Neural crest cell (in vitro differentiated cells): Measurements from ENCODE around the gene GLRX5. TPM values are rescaled to one million over a fixed set of nuclear protein-coding genes. Genes with fewer than 3 reads are reported as not detected.

Experiments
- DNase-seq: peaks from one replicate; pipeline ENCODE4 v3.0.0; 2021; ENCODE audit warnings: low read depth, mixed read lengths, low spot score
- H3K27ac Mint-ChIP-seq: one replicate; pipeline ENCODE4 v1.8.0; 2021; ENCODE audit warnings: mild to moderate bottlenecking, mixed read lengths; ENCODE audit not compliant: unreplicated experiment
- H3K27me3 Mint-ChIP-seq: 2 replicates; pipeline ENCODE4 v1.8.0; 2021; ENCODE audit warnings: low read depth, mild to moderate bottlenecking, mixed read lengths
- H3K36me3 Mint-ChIP-seq: 2 replicates; pipeline ENCODE4 v1.8.0; 2021; ENCODE audit warnings: low read depth, mild to moderate bottlenecking, mixed read lengths
- H3K4me1 Mint-ChIP-seq: 2 replicates; pipeline ENCODE4 v1.8.0; 2021; ENCODE audit warnings: mixed read lengths
- H3K4me3 Mint-ChIP-seq: one replicate; pipeline ENCODE4 v1.8.0; 2021; ENCODE audit warnings: mild to moderate bottlenecking, mixed read lengths
- H3K9me3 Mint-ChIP-seq: 2 replicates; pipeline ENCODE4 v1.8.0; 2021; ENCODE audit warnings: mixed read lengths
- total RNA-seq: library from RNA; stranded (reverse); gene quantifications from 2 replicates; pipeline ENCODE4 v1.2.1, GENCODE V29; 2021
- TF ChIP-seq, protein P1 (sequence below): fragments of 200-600 bp; sonication (generic); conservative IDR thresholded peaks from 2 replicates; pipeline ENCODE4 v1.5.0; 2021; ENCODE audit warnings: antibody characterized with exemption, mild to moderate bottlenecking

GLRX5 gene
- total RNA-seq, 1 donor from 2014 or later = 69.3 TPM

DNA sequence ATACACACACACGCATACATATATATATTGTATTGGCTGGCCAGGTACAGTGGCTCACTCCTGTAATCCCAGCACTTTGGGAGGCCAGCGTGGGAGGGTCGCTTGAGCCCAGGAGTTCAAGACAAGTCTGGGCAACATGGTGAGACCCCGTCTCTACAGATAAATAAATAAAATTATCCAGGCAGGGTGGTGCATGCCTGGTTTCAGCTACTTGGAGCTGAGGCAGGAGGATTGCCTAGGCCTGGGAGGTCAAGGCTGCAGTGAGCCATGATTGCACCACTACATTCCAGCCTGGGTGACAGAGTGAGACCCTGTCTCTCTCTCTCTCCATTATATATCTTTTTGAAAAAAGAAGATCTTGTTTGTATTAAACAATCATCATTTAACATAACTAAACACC, 13.8 kb upstream of the GLRX5 start:
- H3K36me3 Mint-ChIP-seq = no peaks in the 10 kb centered on the region
- H3K9me3 Mint-ChIP-seq = no peaks in the 10 kb centered on the region
- H3K4me3 Mint-ChIP-seq = no peak overlapping the region
- peaks cover 4% of the 10 kb centered on the region for H3K4me1 Mint-ChIP-seq
- H3K27me3 Mint-ChIP-seq = peaks cover 35% of the 10 kb centered on the region
- no peak for DNase-seq
- H3K27ac Mint-ChIP-seq = no peak overlapping the region
- TF ChIP-seq, protein P1, sequence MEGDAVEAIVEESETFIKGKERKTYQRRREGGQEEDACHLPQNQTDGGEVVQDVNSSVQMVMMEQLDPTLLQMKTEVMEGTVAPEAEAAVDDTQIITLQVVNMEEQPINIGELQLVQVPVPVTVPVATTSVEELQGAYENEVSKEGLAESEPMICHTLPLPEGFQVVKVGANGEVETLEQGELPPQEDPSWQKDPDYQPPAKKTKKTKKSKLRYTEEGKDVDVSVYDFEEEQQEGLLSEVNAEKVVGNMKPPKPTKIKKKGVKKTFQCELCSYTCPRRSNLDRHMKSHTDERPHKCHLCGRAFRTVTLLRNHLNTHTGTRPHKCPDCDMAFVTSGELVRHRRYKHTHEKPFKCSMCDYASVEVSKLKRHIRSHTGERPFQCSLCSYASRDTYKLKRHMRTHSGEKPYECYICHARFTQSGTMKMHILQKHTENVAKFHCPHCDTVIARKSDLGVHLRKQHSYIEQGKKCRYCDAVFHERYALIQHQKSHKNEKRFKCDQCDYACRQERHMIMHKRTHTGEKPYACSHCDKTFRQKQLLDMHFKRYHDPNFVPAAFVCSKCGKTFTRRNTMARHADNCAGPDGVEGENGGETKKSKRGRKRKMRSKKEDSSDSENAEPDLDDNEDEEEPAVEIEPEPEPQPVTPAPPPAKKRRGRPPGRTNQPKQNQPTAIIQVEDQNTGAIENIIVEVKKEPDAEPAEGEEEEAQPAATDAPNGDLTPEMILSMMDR = no peak

GRCh38 chr14:95522116-95522515, 12.7 kb upstream of the GLRX5 start:
- Mint-ChIP-seq H3K27ac (no peak overlapping the region), H3K4me1 (peaks cover 4% of the 10 kb centered on the region), H3K4me3 (no peak overlapping the region), H3K9me3 (no peaks in the 10 kb centered on the region), H3K27me3 (peaks cover 31% of the 10 kb centered on the region), H3K36me3 (no peaks in the 10 kb centered on the region)
- TF ChIP-seq, protein P1 = no peak
- DNase-seq = no peak

DNA sequence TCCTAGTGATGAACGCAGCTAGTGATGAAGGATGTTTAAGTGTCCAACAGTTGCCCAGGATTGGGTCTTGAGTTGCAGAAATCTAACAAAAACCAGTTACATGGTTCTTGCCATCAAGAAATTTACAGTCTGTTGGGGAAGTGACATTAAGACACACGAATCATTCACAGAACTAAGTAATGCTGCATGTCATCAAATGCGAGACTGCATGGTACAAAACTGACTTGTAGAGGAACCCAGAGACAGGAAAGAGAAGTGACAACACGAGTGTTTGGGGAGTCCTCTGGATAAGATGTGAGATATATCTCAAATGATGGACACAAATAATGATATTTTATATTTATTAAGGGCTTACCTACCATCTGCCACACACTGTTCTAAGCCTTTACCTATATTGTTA, 12.3 kb upstream of the GLRX5 start:
- Mint-ChIP-seq H3K27me3 (peaks cover 26% of the 10 kb centered on the region), H3K36me3 (no peaks in the 10 kb centered on the region), H3K4me1 (peaks cover 5% of the 10 kb centered on the region), H3K27ac (no peak overlapping the region), H3K9me3 (no peaks in the 10 kb centered on the region), H3K4me3 (no peak overlapping the region)
- DNase-seq = no peak
- TF ChIP-seq, protein P1 = no peak

- Mint-ChIP-seq H3K27ac (no peak overlapping the region), H3K27me3 (peaks cover 20% of the 10 kb centered on the region), H3K4me1 (peaks cover 5% of the 10 kb centered on the region), H3K36me3 (no peaks in the 10 kb centered on the region), H3K4me3 (no peak overlapping the region), H3K9me3 (no peaks in the 10 kb centered on the region)
- DNase-seq = no peak
- TF ChIP-seq, protein P1 = no peak
These were observed 11.6 kb upstream of the GLRX5 start for GRCh38 chr14:95523051-95523814.

- Mint-ChIP-seq H3K27ac (no peak overlapping the region), H3K9me3 (no peaks in the 10 kb centered on the region), H3K27me3 (peaks cover 13% of the 10 kb centered on the region), H3K4me3 (no peak overlapping the region), H3K4me1 (peaks cover 5% of the 10 kb centered on the region), H3K36me3 (no peaks in the 10 kb centered on the region)
- no peak for DNase-seq
- TF ChIP-seq, protein P1 = no peak
These were observed 10.9 kb upstream of the GLRX5 start for GRCh38 chr14:95523815-95524448.
